ENCODE data around the gene PSG1.

PSG1 gene

DNA sequence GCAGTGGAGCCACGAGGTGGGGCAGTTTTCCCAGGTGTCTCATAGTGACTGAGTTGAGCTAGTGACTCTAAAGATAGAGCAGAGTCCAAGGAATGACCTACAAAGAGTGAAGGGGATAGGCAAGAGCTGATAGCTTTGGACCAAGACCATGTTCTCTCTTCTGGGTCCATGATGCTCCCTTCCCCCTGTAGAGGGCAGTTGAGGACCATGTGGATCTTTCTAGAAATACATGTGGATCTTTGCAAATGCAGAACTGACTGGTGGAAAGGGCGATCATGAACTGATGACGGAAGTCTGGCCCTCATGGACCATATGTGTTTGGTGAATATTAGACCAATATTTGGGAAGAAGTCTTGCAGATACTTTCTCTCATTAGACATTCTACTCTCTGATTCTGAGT lies 6.9 kb downstream of the PSG1 start:
- TF ChIP-seq TAF1 (IDR thresholded peaks at IDR 0.05; ENCODE audit: low read depth) (no peak), TCF12 (IDR thresholded peaks at IDR 0.05; ENCODE audit: low read depth) (no peak), TEAD4 (IDR thresholded peaks at IDR 0.05) (no peak), EP300 (IDR thresholded peaks at IDR 0.05; ENCODE audit: borderline replicate concordance) (no peak), EGR1 (IDR thresholded peaks at IDR 0.05) (no peak), RAD21 (IDR thresholded peaks at IDR 0.05; ENCODE audit: low read depth) (no peak), ZBTB7A (IDR thresholded peaks at IDR 0.05; ENCODE audit: low read depth) (no peak)
- TF ChIP-seq, protein P1, sequence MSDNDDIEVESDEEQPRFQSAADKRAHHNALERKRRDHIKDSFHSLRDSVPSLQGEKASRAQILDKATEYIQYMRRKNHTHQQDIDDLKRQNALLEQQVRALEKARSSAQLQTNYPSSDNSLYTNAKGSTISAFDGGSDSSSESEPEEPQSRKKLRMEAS (IDR thresholded peaks at IDR 0.05), result no peak

DNA sequence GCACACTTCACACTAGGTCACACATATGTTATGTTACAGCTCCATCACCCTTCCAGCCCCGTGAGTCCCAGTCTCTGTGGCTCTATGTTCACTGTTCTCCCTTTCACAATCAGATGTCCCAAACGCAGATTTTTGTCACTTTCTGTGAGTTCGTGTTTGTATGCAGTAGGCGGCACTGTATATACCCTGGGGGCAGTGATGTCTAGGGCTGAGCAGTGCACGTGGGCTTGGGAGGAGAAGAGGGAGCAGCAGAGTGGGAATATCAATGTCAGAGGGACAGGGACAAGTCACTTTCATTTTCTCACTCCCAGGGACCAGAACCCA lies 22.0 kb downstream of the PSG1 start:
- TF ChIP-seq TAF1 (IDR thresholded peaks at IDR 0.05; ENCODE audit: low read depth) (no peak), EGR1 (IDR thresholded peaks at IDR 0.05) (no peak), CEBPB (IDR thresholded peaks at IDR 0.05) (no peak)
- TF ChIP-seq, protein P2, sequence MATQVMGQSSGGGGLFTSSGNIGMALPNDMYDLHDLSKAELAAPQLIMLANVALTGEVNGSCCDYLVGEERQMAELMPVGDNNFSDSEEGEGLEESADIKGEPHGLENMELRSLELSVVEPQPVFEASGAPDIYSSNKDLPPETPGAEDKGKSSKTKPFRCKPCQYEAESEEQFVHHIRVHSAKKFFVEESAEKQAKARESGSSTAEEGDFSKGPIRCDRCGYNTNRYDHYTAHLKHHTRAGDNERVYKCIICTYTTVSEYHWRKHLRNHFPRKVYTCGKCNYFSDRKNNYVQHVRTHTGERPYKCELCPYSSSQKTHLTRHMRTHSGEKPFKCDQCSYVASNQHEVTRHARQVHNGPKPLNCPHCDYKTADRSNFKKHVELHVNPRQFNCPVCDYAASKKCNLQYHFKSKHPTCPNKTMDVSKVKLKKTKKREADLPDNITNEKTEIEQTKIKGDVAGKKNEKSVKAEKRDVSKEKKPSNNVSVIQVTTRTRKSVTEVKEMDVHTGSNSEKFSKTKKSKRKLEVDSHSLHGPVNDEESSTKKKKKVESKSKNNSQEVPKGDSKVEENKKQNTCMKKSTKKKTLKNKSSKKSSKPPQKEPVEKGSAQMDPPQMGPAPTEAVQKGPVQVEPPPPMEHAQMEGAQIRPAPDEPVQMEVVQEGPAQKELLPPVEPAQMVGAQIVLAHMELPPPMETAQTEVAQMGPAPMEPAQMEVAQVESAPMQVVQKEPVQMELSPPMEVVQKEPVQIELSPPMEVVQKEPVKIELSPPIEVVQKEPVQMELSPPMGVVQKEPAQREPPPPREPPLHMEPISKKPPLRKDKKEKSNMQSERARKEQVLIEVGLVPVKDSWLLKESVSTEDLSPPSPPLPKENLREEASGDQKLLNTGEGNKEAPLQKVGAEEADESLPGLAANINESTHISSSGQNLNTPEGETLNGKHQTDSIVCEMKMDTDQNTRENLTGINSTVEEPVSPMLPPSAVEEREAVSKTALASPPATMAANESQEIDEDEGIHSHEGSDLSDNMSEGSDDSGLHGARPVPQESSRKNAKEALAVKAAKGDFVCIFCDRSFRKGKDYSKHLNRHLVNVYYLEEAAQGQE (IDR thresholded peaks at IDR 0.05; ENCODE audit: low read depth), result no peak

DNA sequence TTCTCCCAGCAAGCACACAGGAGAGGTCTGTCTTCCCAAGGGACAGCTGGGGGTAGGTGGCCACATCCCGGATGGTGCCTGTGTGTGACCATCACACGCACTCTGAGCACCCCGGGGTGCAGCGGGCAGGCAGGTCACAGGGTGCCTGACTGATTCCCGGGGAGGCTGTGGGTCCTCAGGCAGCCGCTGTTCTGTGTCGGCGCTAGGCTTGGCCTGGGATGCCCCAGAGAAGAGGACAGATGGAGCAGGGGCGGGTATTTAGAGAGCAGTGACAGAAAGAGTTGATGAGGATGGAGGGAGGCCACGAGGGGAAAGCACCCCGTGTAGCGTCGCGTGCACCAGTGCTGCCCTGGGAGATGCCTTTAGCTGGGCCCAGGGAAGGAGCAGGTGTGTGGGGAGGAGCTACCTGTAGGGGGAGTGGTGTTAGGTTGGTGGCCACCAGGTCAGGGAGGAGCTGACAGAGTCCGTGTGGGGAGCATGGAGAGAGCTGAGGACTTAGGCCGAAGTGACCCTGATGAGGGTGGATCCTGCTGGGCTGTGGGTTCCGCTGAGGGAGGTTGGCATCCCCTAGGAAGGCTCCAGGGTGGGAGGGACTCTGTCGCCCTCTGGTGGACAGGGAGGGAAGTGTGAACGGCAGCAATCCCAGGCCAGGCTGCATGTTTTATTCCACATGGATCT lies 22.5 kb downstream of the PSG1 start:
- TF ChIP-seq RAD21 (IDR thresholded peaks at IDR 0.05; ENCODE audit: low read depth), result 0 out of 2 replicates have a peak, but pooled peaks have one; percentile 7

DNA sequence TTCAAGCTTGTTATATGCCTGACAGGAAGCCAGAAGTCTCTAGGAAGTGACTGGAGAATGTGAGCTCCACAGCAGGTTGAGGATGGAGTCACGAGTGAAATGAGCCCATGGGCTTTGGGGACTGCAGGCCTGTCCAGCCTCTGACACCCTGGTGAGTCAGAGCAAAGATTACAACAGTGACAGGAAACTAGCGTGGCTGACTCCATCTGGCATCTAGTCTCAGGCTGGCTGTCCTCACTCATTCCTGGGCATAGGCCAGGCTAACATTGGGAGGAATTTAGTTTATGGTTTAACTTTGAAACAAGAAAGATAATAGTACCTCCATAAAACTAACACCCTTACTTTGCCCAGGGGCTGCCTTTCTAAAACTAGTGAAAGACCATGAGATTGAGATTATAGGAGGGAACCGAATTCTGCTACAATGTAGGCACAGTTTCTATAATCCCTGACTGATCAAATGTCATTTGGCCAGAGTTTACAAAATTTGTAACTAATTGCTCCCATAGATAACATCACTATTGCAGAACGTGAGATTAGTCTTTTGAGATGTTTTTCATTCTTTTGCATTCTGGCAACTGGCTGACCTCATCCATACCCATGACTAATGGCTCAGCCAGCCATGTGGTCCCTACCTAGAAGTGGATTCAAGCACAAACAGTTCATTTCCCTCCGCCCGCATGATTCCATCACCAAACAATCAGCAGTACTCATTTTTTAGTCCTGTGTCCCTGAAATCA lies 28.4 kb downstream of the PSG1 start:
- no peak for TF ChIP-seq ZBTB7A (IDR thresholded peaks at IDR 0.05; ENCODE audit: low read depth)
- no peak for TF ChIP-seq CEBPB (IDR thresholded peaks at IDR 0.05)
- TF ChIP-seq, protein P2 (IDR thresholded peaks at IDR 0.05; ENCODE audit: low read depth), result no peak
- no peak for TF ChIP-seq YY1 (IDR thresholded peaks at IDR 0.05; ENCODE audit: low read depth)
- TF ChIP-seq TAF1 (IDR thresholded peaks at IDR 0.05; ENCODE audit: low read depth), result no peak
- TF ChIP-seq CREB1 (IDR thresholded peaks at IDR 0.05; ENCODE audit: low read depth), result no peak
- no peak for TF ChIP-seq EP300 (IDR thresholded peaks at IDR 0.05; ENCODE audit: borderline replicate concordance)
- no peak for TF ChIP-seq TEAD4 (IDR thresholded peaks at IDR 0.05)
- TF ChIP-seq EGR1 (IDR thresholded peaks at IDR 0.05), result no peak
- no peak for TF ChIP-seq FOXM1 (IDR thresholded peaks at IDR 0.05; ENCODE audit: borderline replicate concordance, low read depth)
- no peak for TF ChIP-seq TCF12 (IDR thresholded peaks at IDR 0.05; ENCODE audit: low read depth)
- TF ChIP-seq, protein P3, sequence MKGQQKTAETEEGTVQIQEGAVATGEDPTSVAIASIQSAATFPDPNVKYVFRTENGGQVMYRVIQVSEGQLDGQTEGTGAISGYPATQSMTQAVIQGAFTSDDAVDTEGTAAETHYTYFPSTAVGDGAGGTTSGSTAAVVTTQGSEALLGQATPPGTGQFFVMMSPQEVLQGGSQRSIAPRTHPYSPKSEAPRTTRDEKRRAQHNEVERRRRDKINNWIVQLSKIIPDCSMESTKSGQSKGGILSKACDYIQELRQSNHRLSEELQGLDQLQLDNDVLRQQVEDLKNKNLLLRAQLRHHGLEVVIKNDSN (IDR thresholded peaks at IDR 0.05), result no peak
- TF ChIP-seq NFIC (IDR thresholded peaks at IDR 0.05), result no peak
- TF ChIP-seq RAD21 (IDR thresholded peaks at IDR 0.05; ENCODE audit: low read depth), result no peak
- TF ChIP-seq, protein P1 (IDR thresholded peaks at IDR 0.05), result no peak

DNA sequence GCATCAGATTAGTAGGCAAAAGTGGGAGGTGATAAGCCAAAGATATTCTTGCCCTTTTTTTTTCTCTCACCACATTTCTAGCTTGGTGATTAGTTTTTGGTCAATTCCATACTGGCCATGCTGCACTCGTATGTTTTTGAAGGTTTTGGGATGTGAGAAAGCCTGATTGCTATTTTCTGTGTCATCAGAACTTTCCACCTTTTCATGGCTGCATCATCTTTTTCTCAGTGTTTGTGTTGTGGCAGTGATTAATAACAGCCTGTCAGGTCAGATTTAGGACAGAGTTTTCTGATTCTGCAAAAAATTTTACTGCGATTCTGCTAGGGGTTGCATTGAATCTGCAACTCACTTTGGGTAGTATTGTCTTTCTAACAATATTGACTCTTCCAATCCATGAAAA lies 32.9 kb downstream of the PSG1 start:
- no peak for TF ChIP-seq TCF12 (IDR thresholded peaks at IDR 0.05; ENCODE audit: low read depth)
- TF ChIP-seq, protein P2 (IDR thresholded peaks at IDR 0.05; ENCODE audit: low read depth), result no peak
- no peak for TF ChIP-seq FOXM1 (IDR thresholded peaks at IDR 0.05; ENCODE audit: borderline replicate concordance, low read depth)
- no peak for TF ChIP-seq YY1 (IDR thresholded peaks at IDR 0.05; ENCODE audit: low read depth)
- TF ChIP-seq EGR1 (IDR thresholded peaks at IDR 0.05), result no peak
- no peak for TF ChIP-seq ZBTB7A (IDR thresholded peaks at IDR 0.05; ENCODE audit: low read depth)
- no peak for TF ChIP-seq TAF1 (IDR thresholded peaks at IDR 0.05; ENCODE audit: low read depth)
